NCI-H2171 treated with DMSO at 0.1 percent for 48 hours (cell line): ENCODE measurements around the gene PTGFRN.
"Not testable (repeated sequence)": the region's sequence is repeated elsewhere in the genome, so short reads cannot be mapped to it uniquely, and the experiment has no call there.

Experiments used
- DNase-seq: peaks from one replicate; lab custom pipeline; 2025; lab: John Stamatoyannopoulos, UW

PTGFRN gene

DNA sequence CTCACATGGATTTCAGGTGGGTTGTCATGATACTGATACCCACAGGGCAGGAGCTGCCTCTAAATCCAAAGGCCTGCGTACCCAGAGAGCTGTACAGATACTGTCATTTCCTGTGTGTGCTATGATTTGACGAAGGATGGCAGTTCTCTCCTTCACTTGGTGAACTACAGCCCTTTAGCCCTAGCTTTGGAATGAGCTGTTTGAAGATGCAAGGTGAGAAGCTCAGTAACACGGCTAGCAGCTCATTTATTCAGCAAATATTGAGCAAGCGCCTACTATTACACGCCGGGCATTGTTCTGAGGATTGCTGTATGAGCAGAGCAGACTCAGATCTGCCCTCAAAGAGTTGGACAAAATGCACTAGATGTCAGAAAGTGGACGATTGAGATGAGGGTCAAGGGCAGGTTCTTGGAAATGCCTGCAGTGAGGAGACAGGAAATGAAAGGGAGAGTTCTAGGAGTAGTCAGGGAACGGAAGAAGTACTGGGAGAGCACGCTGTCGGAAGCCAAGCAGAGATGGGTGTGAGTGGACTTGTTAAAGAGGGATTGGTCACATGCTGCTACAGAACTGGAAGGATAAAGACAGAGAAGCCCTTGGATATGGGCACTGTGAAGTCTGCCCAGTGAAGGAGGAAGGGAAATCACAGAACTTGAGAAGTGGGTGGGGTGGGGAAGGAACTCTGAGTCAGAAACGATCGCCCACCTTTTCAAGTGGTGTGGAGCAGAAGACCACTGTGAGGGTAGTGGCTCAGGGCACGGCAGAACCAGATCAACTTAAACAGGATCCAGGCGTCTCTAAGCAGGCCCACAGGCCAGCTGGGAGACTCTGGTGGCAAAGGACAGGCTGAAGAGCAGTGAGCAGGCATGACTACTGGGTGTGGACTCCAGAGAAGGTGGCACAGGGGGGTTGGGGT lies 7.1 kb downstream of the PTGFRN start:
- no peak for DNase-seq

DNA sequence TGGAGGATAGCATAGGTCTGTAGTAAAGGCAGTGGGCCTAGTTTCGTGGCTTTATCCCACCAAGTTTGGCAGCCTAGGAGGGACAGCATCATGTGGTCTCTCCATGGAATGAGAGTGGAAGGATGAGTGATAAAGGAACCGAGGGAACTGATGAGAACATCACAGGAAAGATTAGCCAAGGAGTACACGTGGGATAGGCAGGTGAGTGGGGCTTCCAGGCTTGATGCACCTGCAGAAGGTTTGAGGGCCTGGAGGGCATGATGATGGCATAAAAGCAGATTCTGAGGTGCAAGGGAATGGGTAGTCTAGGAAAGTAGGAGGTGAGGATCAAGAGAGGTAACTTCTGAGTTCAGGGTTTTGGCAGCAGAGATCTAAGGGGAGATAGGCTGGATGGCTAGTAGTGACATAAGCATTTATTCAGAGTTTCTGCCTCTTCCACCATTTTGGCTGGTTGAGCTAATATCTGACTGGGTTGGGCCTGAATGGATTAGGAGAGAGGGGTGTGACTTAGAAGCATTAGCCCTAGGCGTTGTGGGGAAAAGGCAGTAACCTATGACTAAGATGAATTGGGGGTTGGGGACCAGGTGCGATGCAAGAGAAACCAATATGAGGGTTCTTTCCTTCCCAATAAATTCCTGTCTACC lies 9.1 kb downstream of the PTGFRN start:
- no peak for DNase-seq

DNA sequence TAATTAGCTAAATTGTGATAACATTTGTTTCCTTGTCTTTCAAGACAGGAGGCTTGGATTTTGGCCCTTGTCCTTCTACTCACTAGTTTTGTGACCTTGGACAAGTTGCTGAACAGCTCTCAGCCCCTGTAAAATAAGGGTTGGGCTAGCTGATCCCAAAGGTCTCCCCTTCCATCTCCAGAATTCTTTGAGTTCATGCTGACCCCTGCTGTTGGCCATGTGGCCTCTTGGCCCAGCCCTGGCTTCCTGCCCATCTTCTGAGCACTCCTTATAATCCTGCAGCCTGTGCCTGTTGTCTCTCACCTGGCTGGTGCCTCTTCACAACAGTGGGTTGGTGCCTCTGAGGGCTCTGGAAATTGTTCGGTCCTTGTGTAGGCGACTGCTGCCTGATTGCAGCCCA lies 10.1 kb downstream of the PTGFRN start:
- no peak for DNase-seq

DNA sequence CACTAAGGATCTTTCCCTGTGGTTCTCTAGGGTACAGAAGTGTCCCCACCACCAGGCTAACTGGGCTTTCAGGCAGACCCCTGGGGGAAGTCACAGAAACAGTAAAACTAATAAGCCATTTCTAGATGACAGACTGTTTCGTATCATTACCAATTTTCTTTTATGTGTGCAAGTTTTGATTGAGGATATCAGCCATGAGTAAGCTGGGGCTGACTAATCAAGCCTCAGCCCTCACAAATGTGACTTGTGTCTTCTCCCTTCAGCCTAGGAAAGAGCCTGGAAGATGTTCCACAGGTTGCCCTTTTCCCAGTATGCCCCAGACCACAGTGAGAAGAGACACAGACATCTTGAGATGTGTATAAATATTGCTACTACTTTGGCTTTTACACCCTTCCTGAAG lies 10.5 kb downstream of the PTGFRN start:
- no peak for DNase-seq

DNA sequence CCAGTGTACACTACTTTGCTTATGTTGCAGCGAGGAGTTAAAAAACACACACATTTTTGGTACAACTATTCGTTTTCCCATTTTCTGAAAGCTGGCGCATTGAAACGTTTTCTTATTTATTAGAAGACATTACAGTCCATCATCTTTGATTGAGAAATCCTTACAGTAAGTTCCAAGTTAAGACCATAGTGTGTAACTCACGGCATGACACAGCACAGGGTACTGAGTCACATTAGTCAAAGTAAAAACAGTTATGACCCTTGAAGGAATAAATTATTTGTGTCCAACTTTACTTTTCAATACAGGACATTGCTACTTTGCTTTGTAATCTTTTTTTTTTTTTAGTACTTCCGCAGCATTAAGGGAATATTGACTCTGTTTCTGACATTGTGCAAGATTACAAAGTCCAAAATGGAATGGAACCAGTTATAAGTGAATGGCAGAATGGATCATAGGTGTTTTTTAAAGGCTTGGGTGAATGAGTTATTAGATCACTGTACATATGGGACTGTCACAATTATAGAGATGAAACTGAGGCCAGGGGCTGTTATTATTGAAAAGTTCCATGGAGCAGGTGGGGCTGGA lies 11.7 kb downstream of the PTGFRN start:
- no peak for DNase-seq

DNA sequence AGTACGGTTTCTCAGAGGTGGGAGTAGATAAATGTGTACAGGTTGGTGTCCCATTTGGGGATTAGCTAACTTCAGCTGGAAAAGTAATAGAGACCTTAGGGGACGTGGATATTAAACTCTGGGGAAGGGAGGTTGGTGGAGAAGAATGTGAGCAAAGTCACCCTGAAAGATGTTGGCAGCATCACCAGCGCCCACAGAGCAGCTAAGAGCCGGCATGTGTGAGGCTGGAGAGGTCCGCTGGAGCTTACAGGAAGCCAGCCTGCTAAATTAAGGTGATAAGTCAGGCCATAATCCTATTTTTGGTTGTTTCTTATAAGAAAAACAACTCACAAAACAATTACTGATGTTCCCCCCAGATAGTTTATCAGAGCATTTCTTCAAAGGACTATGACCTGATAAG lies 12.2 kb downstream of the PTGFRN start:
- DNase-seq = no peak

DNA sequence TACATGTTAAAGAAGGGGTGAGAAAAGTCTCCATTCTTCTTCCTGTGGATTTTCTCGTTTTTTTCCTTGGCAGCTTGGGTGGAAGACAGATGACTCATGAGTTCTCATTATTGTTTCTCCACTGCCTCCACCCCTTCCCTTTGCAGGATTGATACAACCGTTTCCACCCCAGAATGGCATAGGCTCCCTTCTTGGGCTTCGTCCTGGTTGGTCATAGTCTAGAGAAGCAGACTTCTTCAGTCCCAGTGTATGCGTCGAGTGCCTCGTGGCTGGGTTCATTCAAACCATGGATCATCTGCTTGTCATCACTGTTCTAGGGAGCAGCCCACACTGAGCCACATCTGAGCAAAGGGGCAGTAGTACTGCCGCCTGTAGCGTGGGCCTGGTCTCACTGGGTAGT lies 13.7 kb downstream of the PTGFRN start:
- no peak for DNase-seq

DNA sequence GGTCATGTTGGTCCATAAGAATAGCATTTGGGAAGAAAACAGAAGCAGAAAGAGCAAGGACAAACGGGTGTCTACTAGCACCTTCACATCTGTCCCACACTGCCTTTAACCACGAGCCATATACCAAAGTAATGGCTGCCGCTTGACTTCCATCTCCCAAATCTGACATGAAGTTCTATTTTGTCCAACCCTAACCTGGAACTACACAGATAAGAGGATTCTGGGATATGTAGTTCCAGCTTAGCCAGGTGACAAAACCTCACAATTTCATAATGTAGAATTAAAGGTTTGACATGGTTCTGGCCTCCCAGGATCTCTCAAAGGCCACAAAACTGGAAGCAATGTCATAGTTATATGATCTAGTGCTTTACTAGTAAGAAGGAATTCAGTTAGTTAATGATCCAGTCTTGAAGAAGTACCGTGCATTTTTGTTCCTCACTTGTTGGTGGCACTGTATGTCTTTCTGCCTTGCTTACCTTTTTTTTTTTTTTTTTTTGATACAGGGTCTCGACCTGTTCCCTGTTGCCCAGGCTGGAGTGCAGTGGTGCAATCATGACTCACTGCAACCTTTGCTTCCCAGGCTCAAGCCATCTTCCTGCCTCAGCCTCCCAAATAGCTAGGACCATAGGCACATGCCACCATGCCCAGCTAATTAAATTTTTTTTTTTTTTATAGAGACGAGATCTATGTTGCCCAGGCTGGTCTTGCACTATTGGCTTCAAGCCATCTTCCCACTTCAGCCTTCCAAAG lies 17.5 kb downstream of the PTGFRN start:
- no peak for DNase-seq

DNA sequence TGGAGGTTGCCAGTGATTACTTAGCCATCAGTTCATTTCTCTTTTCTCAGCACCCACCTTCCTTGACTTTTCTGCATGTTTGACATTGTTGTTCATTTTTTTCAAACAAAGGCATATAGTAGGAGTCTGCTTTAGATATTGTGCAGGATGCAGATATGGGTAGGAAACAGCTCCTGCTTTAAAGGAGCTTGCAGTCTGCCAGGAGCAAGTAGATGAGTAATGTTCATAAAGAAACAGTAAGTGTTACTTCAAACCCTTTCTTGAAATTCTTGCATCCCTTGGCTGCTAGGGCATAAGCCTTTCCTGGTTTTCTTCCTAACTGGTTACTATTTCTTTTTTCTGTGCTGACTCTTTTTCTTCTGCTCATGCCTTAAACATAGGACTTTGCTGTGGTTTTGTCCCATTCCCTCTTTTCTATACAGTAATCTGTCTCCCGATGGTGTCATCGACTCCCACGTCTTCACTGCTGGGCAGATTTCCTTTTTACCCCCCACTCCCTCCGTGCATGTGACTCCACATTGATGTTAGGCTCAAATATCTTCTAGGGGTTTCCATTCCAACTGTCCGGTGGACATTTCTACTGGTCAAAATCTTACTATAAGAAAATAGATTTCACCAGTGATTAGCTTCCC lies 20.4 kb downstream of the PTGFRN start:
- no peak for DNase-seq

DNA sequence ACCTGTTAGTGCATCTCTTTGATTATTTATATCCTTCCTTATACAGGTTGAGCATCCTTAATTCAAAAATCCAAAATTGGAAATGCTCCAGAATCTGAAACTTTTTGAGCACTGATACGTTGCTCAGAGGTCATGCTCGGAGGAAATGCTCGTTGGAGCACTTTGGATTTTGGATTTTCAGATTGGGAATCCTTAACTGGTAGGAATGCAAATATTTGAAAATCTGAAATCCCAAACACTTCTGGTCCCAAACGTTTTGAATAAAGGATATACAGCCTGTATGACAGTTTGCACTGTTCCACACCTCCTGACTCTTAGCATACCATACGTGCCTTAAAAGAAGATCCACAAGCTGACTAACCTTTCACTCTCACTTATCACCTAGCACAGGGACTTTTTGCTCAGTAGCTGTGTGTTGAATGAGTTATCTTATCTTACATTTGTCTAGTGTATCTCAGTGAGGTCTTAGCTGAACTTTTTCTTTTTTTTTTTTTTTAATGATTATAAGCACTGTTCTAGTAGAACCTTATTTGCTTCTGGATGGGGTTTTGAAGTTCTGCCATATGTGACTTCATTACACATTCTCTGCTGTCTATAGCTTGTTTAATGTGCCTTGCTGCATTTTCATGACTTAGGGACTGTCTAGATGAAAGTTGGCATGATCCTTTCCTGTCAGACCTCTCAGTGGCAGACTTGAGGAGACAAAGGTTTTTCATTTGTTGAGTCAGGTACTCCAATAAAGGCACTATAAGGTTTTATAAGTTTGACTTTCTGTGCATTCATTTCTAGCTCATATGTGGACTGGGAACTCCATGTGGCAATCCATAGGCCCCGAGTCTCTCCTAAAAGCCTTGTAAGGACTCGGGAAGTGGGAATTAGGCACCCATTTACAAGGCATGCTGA lies 21.6 kb downstream of the PTGFRN start:
- no peak for DNase-seq

DNA sequence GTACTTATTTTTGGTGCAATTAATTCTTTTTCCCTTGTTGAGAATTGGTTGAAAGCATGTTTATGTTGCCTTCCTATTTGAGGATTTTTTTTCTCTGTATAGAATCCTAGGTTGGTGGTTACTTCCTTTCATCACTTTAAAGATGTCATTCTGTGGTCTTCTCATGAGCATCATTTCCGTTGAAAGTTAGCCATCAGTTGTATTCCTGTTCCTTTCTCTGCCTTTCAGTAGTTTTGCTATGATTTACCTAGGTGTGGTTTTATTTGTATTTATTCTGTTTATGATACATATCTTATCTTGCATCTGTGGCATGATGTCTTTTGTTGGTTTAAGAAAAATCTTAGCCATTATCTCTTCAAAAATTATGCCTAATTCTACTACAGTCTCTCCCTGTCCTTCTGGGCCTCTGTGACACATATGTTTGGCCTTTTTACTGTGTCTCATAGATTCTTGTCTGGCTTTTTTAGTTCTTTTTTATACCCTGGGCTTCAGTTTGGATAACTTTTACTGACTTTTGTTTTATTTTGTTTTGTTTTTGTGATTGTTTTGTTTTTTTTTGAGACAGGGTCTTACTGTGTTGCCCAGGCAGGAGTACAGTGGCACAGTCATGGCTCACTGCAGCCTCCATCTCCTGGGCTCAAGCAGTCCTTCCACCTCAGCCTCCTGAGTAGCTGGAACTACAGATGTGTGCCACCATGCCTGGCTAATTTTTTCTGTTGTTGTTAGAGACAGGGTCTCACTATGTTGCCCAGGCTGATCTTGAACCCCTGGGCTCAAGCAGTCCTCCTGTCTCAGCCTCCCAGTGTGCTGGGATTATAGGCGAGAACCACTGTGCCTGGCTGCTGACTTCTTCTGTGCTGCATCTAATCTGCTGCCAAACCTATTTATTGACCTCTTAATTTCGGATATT lies 24.1 kb downstream of the PTGFRN start:
- DNase-seq = no peak

DNA sequence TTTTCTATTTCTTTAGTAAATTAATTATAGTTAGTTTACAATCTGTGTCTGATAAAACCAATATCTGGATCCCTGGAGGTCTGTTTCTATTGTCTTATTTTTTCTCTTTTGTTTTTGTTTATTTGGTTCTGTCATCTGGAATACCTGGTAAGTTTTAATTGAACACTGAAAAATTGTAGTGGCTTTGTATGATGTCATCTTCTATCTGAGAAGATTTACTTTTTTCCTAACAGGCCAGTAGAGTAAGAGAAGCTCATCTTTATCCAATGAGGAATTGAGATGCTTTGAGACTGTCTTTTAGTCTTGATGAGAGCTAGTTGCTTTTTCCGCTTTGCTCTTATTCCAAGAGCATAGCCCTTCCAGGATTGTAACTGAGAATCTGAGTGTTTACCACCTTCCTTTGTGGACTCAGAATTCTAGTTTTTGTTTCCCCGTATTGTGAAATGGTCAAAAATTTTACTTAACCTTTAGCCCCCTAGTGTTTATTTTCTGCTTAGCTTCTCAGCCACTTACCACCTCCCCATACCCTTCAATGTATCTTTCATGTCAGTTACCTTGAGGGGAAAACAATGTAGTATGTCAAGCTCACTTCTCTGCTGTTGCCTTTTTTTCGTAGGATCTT lies 25.0 kb downstream of the PTGFRN start:
- DNase-seq = peak; percentile 18

DNA sequence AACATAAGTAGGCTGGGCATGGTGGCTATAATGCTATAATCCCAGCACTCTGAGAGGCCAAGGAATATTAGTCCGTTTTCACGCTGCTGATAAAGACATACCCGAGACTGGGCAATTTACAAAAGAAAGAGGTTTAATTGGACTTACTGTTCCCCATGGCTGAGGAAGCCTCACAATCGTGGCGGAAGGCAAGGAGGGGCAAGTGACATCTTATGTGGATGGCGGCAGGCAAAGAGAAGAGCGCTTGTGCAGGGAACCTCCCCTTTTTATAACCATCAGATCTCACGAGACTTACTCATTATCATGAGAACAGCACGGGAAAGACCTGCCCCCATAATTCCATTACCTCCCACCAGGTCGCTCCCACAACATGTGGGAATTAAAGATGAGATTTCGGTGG lies 28.5 kb downstream of the PTGFRN start:
- DNase-seq = no peak

DNA sequence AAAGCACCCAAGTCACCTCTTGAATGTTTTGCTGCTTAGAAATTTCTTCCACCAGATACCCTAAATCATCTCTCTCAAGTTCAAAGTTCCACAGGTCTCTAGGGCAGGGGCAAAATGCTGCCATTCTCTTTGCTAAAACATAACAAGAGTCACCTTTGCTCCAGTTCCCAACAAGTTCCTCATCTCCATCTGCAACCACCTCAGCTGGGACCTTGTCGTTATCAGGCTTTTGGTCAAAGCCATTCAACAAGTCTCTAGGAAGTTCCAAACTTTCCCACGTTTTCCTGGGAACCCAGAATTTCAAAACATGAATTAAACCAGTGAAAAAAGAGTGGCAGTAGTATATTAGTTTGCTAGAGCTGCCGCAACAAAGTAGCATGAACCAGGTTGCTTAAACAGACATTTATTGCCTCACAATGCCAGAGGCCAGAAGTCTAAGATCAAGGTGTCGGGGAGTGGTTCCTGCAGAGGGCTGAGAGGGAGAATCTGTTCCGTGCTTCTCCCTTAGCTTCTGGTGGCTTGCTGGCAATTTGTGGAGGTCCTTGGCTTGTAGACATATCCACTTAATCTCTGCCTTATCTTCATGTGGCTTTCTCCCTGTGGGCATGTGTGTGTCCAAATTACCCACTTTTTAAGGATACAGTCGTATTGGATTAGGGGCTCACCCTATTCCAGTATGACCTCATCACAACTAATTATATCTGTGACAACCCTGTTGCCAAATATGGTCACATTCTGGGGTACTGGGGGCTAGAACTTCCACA lies 30.2 kb downstream of the PTGFRN start:
- DNase-seq = not testable (repeated sequence)

DNA sequence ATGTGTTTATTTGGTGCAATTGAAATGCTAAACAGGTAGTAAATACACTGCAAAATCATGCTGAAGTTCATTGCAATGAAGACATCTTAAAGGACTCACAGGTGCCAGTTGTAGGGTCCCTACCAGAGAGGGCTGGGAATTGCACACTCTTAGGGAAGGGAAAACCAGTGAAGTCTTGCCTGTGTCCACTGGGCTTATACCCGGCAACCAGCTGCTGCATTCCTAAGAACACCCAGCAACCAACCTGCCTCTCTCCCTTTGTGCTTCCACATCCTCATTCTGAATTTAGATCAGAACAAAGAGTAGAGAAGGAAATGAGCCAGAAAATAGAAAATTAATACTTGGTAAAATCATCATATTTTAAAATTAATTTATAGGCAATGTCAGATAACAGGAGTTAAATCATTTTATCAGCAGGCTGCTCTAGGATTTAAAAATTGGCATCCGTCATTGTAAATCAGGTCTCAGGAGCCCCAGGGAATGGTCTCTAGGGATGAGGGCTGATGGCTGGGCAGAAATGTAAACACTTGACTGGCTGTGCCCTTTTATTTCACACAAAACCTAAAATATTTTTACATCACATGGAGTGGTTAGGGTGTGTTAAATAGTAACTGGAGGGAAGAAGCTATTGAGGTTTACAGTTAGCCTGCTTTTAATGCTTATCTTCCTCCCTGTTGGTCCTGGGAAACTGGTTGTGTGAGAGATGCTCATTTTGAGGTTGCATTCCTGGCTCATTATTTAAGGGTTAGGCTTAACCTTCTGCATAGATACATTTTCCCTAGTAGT lies 31.3 kb downstream of the PTGFRN start:
- DNase-seq = peak; percentile 74

DNA sequence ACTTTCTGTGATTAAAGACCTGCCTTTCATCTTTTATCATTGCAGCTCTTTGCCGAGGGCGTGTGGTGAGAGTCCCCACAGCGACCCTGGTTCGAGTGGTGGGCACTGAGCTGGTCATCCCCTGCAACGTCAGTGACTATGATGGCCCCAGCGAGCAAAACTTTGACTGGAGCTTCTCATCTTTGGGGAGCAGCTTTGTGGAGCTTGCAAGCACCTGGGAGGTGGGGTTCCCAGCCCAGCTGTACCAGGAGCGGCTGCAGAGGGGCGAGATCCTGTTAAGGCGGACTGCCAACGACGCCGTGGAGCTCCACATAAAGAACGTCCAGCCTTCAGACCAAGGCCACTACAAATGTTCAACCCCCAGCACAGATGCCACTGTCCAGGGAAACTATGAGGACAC lies 32.0 kb downstream of the PTGFRN start:
- no peak for DNase-seq

DNA sequence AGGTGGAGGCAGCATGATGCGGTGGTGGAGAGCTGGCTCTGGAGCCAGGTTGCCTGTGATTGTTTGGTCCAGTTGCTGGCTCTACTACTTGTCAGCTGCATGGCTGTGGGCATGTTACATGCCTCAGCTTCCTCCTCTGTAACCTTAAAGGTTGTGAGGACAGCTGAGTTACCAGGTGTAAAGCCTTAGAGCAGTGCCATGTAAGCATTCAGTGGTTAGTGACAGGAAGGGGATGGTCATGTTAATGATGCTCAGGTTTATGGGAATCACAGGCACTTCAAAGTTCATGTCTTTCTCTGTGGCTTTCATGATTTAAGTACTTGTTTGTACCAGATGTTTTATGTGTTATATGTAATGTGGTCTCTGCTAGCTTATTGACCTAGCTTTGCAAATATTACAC lies 32.6 kb downstream of the PTGFRN start:
- DNase-seq = no peak

DNA sequence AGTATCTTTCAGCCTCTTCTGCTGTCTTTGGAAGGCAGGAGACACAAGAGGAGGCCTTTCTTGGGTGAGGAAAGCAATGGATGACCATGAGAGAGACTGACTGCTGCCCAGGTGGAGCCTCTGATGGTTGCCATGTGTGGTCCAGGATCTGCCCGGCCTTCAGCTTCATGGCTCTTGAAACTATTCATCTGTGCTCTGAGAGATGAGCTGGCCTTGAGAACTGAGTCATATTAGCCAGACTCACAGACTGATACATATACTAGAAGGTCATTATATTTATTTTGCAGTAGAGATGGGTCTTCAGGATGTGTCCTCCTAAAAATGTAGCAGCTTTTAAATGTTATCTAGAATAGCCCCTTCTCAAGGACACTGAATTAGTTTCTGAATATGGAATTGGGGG lies 33.7 kb downstream of the PTGFRN start:
- DNase-seq = no peak
